OCI-M1 (cell line): ENCODE results near the gene TCF7.

ENCODE experiments used
- DNase-seq: peaks from one replicate; lab custom pipeline; 2025; lab: John Stamatoyannopoulos, UW

The TCF7 gene

GRCh38 chr5:134113363-134113889 lies 1.1 kb upstream of the TCF7 start:
- DNase-seq: no peak

- no peak for DNase-seq
Observed at GRCh38 chr5:134114886-134115805, 665 bp downstream of the TCF7 start.

- DNase-seq: no peak
Observed at GRCh38 chr5:134115806-134116175, 1.3 kb downstream of the TCF7 start.

DNA sequence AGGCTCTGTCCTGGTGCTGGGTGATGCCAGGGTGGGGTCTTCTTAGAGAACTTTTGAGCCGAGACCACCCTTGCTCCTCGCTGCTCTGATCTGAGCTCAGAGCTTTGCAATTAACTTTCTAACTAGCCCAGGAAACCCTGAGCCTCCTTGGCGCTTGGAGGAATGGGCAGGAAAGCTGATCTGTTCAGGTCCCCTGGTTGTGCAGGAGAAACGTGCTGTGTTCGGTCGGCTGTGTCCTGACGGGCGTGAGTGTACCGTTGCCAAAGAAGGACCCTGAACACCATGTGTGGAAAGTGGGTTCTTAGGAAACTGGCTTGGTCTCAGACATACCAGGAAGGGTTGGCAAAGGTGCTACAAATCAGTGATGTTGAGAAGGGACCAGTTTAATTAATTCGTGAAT lies 1.8 kb downstream of the TCF7 start:
- no peak for DNase-seq

DNA sequence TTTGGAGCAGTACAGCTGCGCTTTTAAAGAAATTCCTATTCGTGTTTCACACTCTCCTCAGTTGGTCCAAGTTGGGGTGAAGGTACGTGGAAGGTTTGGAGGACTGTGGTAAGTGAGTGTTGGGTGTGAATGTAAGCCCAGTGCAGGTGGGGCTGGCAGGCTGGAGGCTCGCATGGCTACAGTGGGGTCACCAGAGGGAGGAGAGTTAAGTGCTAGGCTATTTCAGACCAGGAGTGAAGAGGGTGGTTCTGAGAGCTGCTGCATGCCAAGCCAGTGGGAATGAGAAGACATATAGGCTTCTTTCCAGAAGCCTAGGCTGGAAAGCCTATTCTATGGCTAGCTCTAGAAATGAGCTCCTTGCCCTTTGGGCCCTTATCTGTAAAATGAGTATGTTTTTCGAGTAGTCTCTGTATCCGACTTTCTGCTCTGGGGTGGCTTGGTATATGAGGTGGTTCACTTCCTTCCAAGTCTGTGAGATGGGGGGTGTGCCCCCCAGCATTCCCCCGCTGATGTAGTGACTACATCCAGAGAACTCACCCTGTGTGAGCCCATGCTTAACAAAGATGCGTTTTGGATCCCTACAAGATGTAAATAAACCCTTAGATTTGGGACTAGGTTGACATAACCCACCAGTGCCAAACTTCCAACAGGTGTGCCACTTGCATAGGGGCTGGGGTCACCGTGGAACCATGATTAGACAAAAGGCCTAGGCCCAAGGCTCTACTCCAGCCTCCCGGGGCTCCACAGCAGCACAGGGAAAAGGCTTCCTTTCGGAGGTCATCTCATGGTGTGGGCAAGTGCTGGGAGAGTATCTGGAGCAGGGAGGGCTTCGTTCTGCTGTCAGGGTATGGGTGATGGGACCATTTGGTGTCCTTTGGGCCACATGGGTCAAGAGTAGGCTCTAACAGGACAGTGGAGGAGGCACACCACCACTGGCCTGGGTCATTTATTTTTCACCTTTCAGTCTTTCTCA lies 2.6 kb downstream of the TCF7 start:
- DNase-seq: no peak

DNA sequence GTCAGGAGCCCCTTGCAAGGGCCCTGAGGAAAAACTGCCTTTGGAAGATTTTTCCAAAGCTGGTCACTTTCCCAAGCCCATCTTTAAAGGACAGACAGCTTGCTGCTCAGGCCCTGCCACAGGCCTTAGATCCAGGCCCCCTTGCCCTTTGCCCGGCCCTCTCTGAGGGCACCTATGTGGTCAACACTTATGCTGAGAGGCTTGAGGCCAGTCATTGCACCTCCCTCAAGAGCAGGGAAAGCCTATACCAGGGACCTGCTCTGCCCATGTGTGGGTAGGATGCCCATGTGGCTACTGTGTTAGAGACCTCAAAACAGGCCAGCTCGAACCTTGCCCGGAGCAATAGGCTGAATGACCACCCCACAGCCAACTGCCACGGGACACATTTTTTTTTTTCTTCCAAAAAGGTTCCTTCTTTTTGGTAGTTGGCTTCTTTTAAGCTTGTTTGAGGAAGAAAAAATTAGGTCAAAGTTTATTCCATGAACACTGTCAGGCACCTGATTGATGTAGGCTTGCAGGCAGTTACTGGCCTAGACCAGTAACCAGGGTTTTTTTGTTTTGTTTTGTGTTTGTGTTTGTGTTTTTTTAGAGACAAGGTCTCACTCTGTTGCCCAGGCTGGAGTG lies 3.8 kb downstream of the TCF7 start:
- no peak for DNase-seq

DNA sequence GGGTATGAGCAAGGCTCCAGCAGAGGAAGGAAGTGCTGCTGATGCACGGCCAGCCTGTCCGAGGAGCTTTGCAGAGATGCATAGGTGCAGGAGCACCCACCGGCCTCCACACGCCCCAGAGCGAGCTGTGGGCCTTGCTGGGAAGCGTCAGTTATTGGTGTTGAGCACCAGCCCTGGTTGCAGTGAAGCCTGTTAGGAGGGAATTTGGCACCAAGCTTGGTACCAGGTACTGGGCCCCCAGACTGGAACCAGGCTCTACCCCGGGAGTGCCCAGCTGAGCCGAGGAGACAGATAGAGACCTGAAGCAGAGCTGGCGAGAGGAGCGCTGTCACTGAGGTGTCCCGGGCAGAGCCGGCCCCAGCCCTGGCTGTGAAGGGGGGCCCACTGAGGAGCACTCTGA lies 5.2 kb downstream of the TCF7 start:
- no peak for DNase-seq

- no peak for DNase-seq
Observed at GRCh38 chr5:134120386-134121138, 6.1 kb downstream of the TCF7 start.

DNA sequence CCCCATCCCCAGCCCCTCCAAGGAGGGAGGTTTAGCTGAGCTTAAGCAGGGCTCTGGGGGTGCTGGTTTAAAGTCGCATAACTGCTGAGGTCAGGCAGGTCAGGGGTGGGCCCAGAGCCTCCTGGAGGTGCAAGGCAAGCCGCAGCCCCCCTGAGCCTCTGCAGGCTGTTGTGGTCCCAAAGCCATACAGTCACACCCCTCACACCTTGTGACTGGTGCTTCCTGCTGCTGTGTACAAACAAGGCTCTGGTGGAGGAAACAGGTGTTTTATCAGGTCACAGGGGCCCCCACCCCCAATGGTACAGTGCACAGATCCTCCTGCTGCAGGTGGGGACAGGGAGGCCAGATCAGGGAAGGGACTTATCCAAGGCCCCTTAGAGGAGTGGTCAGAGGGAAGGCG lies 8.0 kb downstream of the TCF7 start:
- no peak for DNase-seq

- DNase-seq: no peak
Observed at GRCh38 chr5:134123360-134123759, 8.9 kb downstream of the TCF7 start.

DNA sequence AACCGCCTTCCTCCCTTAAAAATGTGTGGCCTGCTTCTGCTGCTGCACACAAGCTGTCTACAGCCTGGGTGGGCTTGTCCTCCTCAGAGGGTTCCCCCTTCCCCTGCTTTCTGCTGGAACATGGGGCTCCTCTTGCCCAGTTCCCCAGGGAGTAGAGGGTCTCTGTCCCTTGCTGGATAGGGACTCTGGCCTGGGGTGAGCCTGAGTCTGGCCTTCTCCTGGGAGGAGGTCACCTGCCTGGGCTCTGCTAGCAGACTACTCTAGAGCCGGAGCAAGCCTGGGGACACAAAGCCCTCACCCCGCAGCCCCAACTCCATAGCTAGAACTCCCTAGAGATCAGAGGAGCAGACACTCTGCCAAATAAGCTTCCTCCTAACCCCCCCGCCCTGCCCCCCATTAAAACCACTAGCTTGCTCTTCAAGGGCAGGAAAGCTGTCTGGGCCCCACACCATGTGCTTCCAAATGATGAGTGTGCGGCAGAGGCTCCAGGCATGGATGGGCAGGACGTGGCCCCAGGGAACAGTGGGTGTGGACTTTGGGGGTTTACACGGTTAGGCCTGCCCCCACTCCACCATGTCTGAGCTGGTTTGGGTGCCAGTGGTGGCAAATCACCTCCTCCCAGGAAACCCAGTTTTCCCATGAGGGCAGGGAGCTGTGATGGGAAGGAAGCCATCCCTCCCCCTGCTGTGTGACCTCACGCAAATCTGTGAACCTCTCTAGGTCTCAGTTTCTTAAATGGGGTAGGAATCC lies 10.0 kb downstream of the TCF7 start:
- no peak for DNase-seq

- DNase-seq: no peak
Observed at GRCh38 chr5:134125039-134126015, 10.8 kb downstream of the TCF7 start.

DNA sequence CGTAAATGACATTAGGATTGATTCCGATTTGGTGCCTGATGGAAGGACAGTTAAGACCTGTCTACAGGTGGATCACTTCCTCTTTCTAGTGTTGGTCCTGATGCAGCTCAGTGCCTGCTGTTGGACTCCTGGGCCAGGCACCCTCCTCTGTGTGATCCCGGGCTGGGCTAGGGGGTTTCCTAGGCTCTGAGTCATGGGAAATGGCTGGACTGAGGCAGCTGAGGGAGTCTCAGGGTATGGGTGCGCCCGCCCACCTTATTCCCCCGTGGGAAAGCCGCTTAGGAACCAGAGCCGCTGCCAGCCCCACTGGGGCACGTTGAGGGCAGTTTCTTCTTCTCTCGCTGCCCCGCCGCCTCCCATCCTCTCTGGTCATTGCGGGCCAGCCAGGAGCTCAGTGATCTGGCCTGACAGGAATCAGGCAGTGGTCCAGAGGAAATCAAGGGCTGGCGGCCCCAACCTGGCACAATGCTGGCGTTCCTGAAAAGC lies 12.9 kb downstream of the TCF7 start:
- no peak for DNase-seq

DNA sequence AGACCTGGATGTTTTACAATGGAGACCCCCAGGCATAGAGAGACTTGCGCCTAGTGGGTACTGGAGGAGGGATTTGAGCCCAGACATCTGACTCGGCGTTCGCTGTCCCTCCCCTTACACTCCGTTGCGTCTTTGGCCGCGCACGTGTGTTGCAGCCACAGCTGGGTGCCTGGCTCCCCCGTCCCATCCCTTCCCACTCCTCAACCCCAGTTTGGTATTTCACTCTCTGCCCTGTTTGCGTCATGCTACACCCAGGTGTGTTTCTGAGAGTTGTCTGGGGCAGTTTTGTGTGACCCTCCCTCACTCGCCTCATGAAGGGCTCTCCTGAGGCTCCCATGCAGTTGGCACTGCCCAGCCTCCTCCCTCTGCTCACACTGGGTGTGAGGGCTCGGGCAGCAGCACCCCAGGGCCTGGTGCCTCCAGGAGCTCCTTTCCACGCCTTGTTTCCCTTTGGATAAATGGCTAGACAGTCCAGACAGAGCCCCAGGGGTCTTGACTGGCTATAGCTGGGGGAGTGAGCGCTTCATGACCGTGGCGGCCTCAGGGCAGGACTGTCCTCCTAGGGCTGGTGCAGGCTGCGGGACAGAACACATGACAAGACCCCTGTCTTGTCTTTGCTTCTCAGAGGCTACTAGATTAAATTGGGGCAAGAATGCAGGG lies 13.6 kb downstream of the TCF7 start:
- DNase-seq: no peak

GRCh38 chr5:134128648-134128995 lies 14.1 kb downstream of the TCF7 start:
- DNase-seq: no peak

GRCh38 chr5:134129411-134130238 lies 15.1 kb downstream of the TCF7 start:
- no peak for DNase-seq

GRCh38 chr5:134130239-134130945 lies 15.9 kb downstream of the TCF7 start:
- no peak for DNase-seq
